GM21619 (cell line): Measurements from ENCODE around the gene AUTS2.

Experiments
- ATAC-seq: cut with Tn5 transposase; IDR thresholded peaks from one replicate; pipeline ENCODE4 v1.9.1; 2021; ENCODE audit not compliant: unreplicated experiment

AUTS2 gene

GRCh38 chr7:70426249-70426880 is 828.1 kb downstream of the AUTS2 start:
- ATAC-seq: no peak

- no peak for ATAC-seq
Observed at GRCh38 chr7:70432567-70433001, 834.3 kb downstream of the AUTS2 start.

GRCh38 chr7:70434376-70434775 is 836.1 kb downstream of the AUTS2 start:
- ATAC-seq: no peak

- ATAC-seq: no peak
Observed at GRCh38 chr7:70434821-70435220, 836.5 kb downstream of the AUTS2 start.

GRCh38 chr7:70435634-70436033 is 837.4 kb downstream of the AUTS2 start:
- no peak for ATAC-seq

GRCh38 chr7:70436790-70437350 is 838.6 kb downstream of the AUTS2 start:
- ATAC-seq: no peak

GRCh38 chr7:70439651-70440050 is 841.4 kb downstream of the AUTS2 start:
- no peak for ATAC-seq

GRCh38 chr7:70446448-70447143 is 848.3 kb downstream of the AUTS2 start:
- no peak for ATAC-seq

- ATAC-seq: no peak
Observed at GRCh38 chr7:70448312-70448906, 850.1 kb downstream of the AUTS2 start.

GRCh38 chr7:70450731-70451130 is 852.5 kb downstream of the AUTS2 start:
- no peak for ATAC-seq

- no peak for ATAC-seq
Observed at GRCh38 chr7:70455925-70456324, 857.6 kb downstream of the AUTS2 start.

GRCh38 chr7:70456719-70457118 is 858.4 kb downstream of the AUTS2 start:
- peak; percentile 83 for ATAC-seq

GRCh38 chr7:70457482-70457881 is 859.2 kb downstream of the AUTS2 start:
- no peak for ATAC-seq

- no peak for ATAC-seq
Observed at GRCh38 chr7:70457883-70458680, 859.8 kb downstream of the AUTS2 start.

GRCh38 chr7:70458745-70459144 is 860.5 kb downstream of the AUTS2 start:
- no peak for ATAC-seq

GRCh38 chr7:70459546-70459945 is 861.3 kb downstream of the AUTS2 start:
- no peak for ATAC-seq

- no peak for ATAC-seq
Observed at GRCh38 chr7:70460071-70460470, 861.8 kb downstream of the AUTS2 start.

GRCh38 chr7:70460562-70460961 is 862.3 kb downstream of the AUTS2 start:
- ATAC-seq: no peak

GRCh38 chr7:70463352-70463938 is 865.2 kb downstream of the AUTS2 start:
- ATAC-seq: no peak

GRCh38 chr7:70466725-70467364 is 868.6 kb downstream of the AUTS2 start:
- no peak for ATAC-seq
